IMR-90 (cell line): Measurements from ENCODE around the gene ACSS1. TPM values are rescaled to one million over a fixed set of nuclear protein-coding genes. Genes with fewer than 3 reads are reported as not detected.

Experiments used
- ATAC-seq: fragments of 200-7000 bp; cut with Tn5 transposase; 2 replicates; pipeline ENCODE4 v1.9.1; 2020; ENCODE audit warnings: low read depth, mild to moderate bottlenecking, moderate library complexity
- BruUV-seq: library from RNA; stranded (reverse); fragments of 400-500 nt; replicated peaks from 2 replicates; lab custom pipeline; 2021; lab: Mats Ljungman, UMichigan
- CTCF ChIA-PET: fragments of 300-600 bp; formaldehyde crosslinking; extraction: SDS; loops from one replicate; lab custom pipeline; 2021; ENCODE audit warnings: antibody characterized with exemption; lab: Yijun Ruan, JAX
- POLR2A ChIA-PET: fragments of 300-600 bp; sonication (Branson Sonifier 250); formaldehyde crosslinking; loops from one replicate; lab custom pipeline; 2022; ENCODE audit warnings: antibody characterized with exemption; ENCODE audit not compliant: unreplicated experiment; lab: Charles Lee
- DNase-seq: peaks from one replicate; pipeline ENCODE4 v3.0.0; 2013
- H2AFZ ChIP-seq: replicated peaks from 2 replicates; pipeline ENCODE3; 2013; ENCODE audit warnings: low read length, mild to moderate bottlenecking; ENCODE audit not compliant: poor library complexity
- H2AK5ac ChIP-seq: 2 replicates; pipeline ENCODE4 v1.6.1; 2013; ENCODE audit warnings: low read depth, low read length, inconsistent platforms
- H2AK9ac ChIP-seq: replicated peaks from 2 replicates; pipeline ENCODE3; 2013; ENCODE audit warnings: mild to moderate bottlenecking, low read depth, low read length, moderate library complexity; ENCODE audit not compliant: poor library complexity
- H2BK120ac ChIP-seq: 2 replicates; pipeline ENCODE4 v1.6.1; 2013; ENCODE audit warnings: low read depth, low read length, inconsistent platforms
- H2BK15ac ChIP-seq: 3 replicates; pipeline ENCODE4 v1.6.1; 2013; ENCODE audit warnings: low read depth, low read length, inconsistent platforms
- H2BK20ac ChIP-seq: 2 replicates; pipeline ENCODE4 v1.6.1; 2013; ENCODE audit warnings: low read depth, mild to moderate bottlenecking, inconsistent platforms, low read length, moderate library complexity
- H2BK5ac ChIP-seq: 2 replicates; pipeline ENCODE4 v1.6.1; 2013; ENCODE audit warnings: mild to moderate bottlenecking, low read depth, low read length, inconsistent platforms; ENCODE audit not compliant: poor library complexity, severe bottlenecking
- H3K14ac ChIP-seq: replicated peaks from 2 replicates; pipeline ENCODE4 v1.6.1; 2013; ENCODE audit warnings: low read depth, low read length, inconsistent platforms
- H3K18ac ChIP-seq: 2 replicates; pipeline ENCODE4 v1.6.1; 2013; ENCODE audit warnings: low read depth, low read length, control low read depth
- H3K23ac ChIP-seq: 2 replicates; pipeline ENCODE4 v1.6.1; 2013; ENCODE audit warnings: low read depth, low read length, inconsistent platforms
- H3K27ac ChIP-seq: 2 replicates; pipeline ENCODE4 v1.5.1; 2013; ENCODE audit warnings: mild to moderate bottlenecking, control low read depth, low read length; ENCODE audit not compliant: insufficient read depth
- H3K27me3 ChIP-seq: 2 replicates; pipeline ENCODE4 v1.6.1; 2013; ENCODE audit warnings: low read length; ENCODE audit not compliant: control insufficient read depth, insufficient read depth
- H3K36me3 ChIP-seq: 2 replicates; pipeline ENCODE4 v1.6.1; 2013; ENCODE audit warnings: low read length, mixed read lengths; ENCODE audit not compliant: control insufficient read depth, insufficient read depth
- H3K4ac ChIP-seq: 2 replicates; pipeline ENCODE4 v1.6.1; 2013; ENCODE audit warnings: low read depth, low read length, inconsistent platforms
- H3K4me1 ChIP-seq: 2 replicates; pipeline ENCODE4 v1.6.1; 2013; ENCODE audit warnings: low read length, mixed read lengths; ENCODE audit not compliant: control insufficient read depth, insufficient read depth
- H3K4me2 ChIP-seq: 2 replicates; pipeline ENCODE4 v1.6.1; 2013; ENCODE audit warnings: low read depth, mild to moderate bottlenecking, control low read depth, low read length, moderate library complexity
- H3K4me3 ChIP-seq: 2 replicates; pipeline ENCODE4 v1.5.1; 2013; ENCODE audit warnings: low read depth, mild to moderate bottlenecking, control low read depth, low read length, moderate library complexity; ENCODE audit not compliant: insufficient read depth
- H3K56ac ChIP-seq: 2 replicates; pipeline ENCODE4 v1.6.1; 2013; ENCODE audit warnings: low read length, inconsistent platforms; ENCODE audit not compliant: insufficient read depth; ENCODE audit errors: extremely low read depth
- H3K79me1 ChIP-seq, 2 experiments: 2 replicates each; pipeline ENCODE4 v1.6.1; 2013; ENCODE audit warnings: low read length in 2 of 2, inconsistent platforms in 1 of 2, low read depth in 1 of 2
- H3K9ac ChIP-seq: 2 replicates; pipeline ENCODE4 v1.6.1; 2013; ENCODE audit warnings: low read depth, low read length, control low read depth
- H3K9me1 ChIP-seq: 2 replicates; pipeline ENCODE4 v1.6.1; 2013; ENCODE audit warnings: low read length, inconsistent platforms; ENCODE audit not compliant: insufficient read depth
- H3K9me3 ChIP-seq: 2 replicates; pipeline ENCODE4 v1.6.1; 2013; ENCODE audit warnings: low read length; ENCODE audit not compliant: control insufficient read depth, insufficient read depth
- H4K20me1 ChIP-seq: 2 replicates; pipeline ENCODE4 v1.6.1; 2013; ENCODE audit warnings: low read length, inconsistent platforms; ENCODE audit not compliant: insufficient read depth
- H4K5ac ChIP-seq: 2 replicates; pipeline ENCODE4 v1.6.1; 2013; ENCODE audit warnings: mild to moderate bottlenecking, low read depth, low read length, control low read depth
- H4K8ac ChIP-seq, 2 experiments: 2 replicates each; pipeline ENCODE4 v1.6.1; 2013; ENCODE audit warnings: low read depth in 2 of 2, low read length in 2 of 2, control low read depth in 1 of 2, inconsistent platforms in 1 of 2
- H4K91ac ChIP-seq: 2 replicates; pipeline ENCODE4 v1.6.1; 2013; ENCODE audit warnings: low read depth, low read length, inconsistent platforms; ENCODE audit not compliant: insufficient read depth
- BHLHE40 ChIP-seq: fragments of 150-350 bp; IDR thresholded peaks from 2 replicates; pipeline ENCODE4 v1.6.1; 2016; ENCODE audit warnings: mild to moderate bottlenecking, low read depth, low read length
- FOS ChIP-seq: fragments of 150-350 bp; IDR thresholded peaks from 2 replicates; pipeline ENCODE4 v1.6.1; 2016; ENCODE audit warnings: low read depth, low read length
- MAFK ChIP-seq: IDR thresholded peaks from 2 replicates; pipeline ENCODE4 v1.6.1; 2012; ENCODE audit warnings: low read depth, low read length, improper control_type of control experiment
- MAZ ChIP-seq: IDR thresholded peaks from 2 replicates; pipeline ENCODE4 v1.6.1; 2012; ENCODE audit warnings: low read depth, mild to moderate bottlenecking, low read length, improper control_type of control experiment, moderate library complexity, borderline replicate concordance
- POLR2A ChIP-seq: IDR thresholded peaks from 2 replicates; pipeline ENCODE4 v1.6.1; 2012; ENCODE audit warnings: mild to moderate bottlenecking, low read depth, low read length
- RAD21 ChIP-seq: IDR thresholded peaks from 2 replicates; pipeline ENCODE4 v1.6.1; 2012; ENCODE audit warnings: low read length, improper control_type of control experiment
- WGBS, 2 experiments: methylation state at CpG; one replicate each; pipeline versions ENCODE4 v1.1.5 to v1.1.7; 2013; ENCODE audit warnings: missing lambda C conversion rate in 2 of 2; ENCODE audit not compliant: insufficient read length in 1 of 2; ENCODE audit errors: extremely low coverage in 2 of 2; 5-methylcytosine and 5-hydroxymethylcytosine counted together
- dilution Hi-C: fragments of 300-500 bp; cut with HindIII; formaldehyde crosslinking; loops from one replicate; pipeline ENCODE4 v1.14.3; 2018; ENCODE audit warnings: low sequenced_read_pairs; ENCODE audit not compliant: unreplicated experiment
- in situ Hi-C: fragments of 300-500 bp; cut with MboI; formaldehyde crosslinking; loops from 3 replicates; pipeline ENCODE4 v1.14.3; 2019; ENCODE audit warnings: low sequenced_read_pairs, inconsistent platforms, mixed read lengths
- intact Hi-C: fragments of 100-400 bp; cut with micrococcal nuclease; formaldehyde crosslinking; loops from 2 replicates; pipeline ENCODE4 v1.10.0; 2022
- polyA plus RNA-seq, 3 experiments: library from polyadenylated mRNA; depleted of rRNA; stranded (reverse); fragments of >200 nt; gene quantifications; 2 replicates each; pipeline ENCODE4 v1.2.3, GENCODE V29; 2012; ENCODE audit warnings: low replicate concordance in 1 of 3
- total RNA-seq: library from RNA; depleted of rRNA; stranded (reverse); fragments of >200 nt; gene quantifications from 2 replicates; pipeline ENCODE4 v1.2.3, GENCODE V29; 2012
- TF ChIP-seq, protein P1 (sequence below): fragments of 150-350 bp; IDR thresholded peaks from 2 replicates; pipeline ENCODE4 v1.6.1; 2017; ENCODE audit warnings: mild to moderate bottlenecking, antibody characterized with exemption, low read length, low read depth
- TF ChIP-seq, protein P2 (sequence below): fragments of 150-350 bp; IDR thresholded peaks from 2 replicates; pipeline ENCODE4 v1.6.1; 2016; ENCODE audit warnings: low read depth, mild to moderate bottlenecking, low read length, moderate library complexity, borderline replicate concordance

ACSS1 gene
- total and polyA plus RNA-seq, 2 of the 4 experiments (the other 2 are of a cell fraction) = 0.72 to 1.2 TPM

GRCh38 chr20:25039697-25040437 lies 18.1 kb downstream of the ACSS1 start:
- POLR2A ChIA-PET = no interaction called here

More at GRCh38 chr20:25039697-25040437, 18.1 kb downstream of the ACSS1 start:
- no peaks in the 10 kb centered on the region for H3K79me1 ChIP-seq
- no peak overlapping the region for H2BK120ac ChIP-seq
- no peak overlapping the region for H3K4ac ChIP-seq
- peak overlapping the region; percentile 1; the same call in 1 of the 2 replicates for H3K4me2 ChIP-seq
- no peak overlapping the region for H3K23ac ChIP-seq
- no peak overlapping the region for H3K56ac ChIP-seq
- TF ChIP-seq BHLHE40 (no peak), MAFK (no peak), RAD21 (no peak), MAZ (no peak), POLR2A (no peak), FOS (no peak)
- TF ChIP-seq, protein P1, sequence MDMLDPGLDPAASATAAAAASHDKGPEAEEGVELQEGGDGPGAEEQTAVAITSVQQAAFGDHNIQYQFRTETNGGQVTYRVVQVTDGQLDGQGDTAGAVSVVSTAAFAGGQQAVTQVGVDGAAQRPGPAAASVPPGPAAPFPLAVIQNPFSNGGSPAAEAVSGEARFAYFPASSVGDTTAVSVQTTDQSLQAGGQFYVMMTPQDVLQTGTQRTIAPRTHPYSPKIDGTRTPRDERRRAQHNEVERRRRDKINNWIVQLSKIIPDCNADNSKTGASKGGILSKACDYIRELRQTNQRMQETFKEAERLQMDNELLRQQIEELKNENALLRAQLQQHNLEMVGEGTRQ = no peak
- TF ChIP-seq, protein P2, sequence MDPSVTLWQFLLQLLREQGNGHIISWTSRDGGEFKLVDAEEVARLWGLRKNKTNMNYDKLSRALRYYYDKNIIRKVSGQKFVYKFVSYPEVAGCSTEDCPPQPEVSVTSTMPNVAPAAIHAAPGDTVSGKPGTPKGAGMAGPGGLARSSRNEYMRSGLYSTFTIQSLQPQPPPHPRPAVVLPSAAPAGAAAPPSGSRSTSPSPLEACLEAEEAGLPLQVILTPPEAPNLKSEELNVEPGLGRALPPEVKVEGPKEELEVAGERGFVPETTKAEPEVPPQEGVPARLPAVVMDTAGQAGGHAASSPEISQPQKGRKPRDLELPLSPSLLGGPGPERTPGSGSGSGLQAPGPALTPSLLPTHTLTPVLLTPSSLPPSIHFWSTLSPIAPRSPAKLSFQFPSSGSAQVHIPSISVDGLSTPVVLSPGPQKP = no peak
- no peak overlapping the region for H2BK5ac ChIP-seq
- BruUV-seq = no TSS peak
- in situ Hi-C loops = no loop called here
- H4K91ac ChIP-seq = no peak overlapping the region
- no peak overlapping the region for H3K4me3 ChIP-seq
- H4K20me1 ChIP-seq = no peaks in the 10 kb centered on the region; the same call in 1 of the 2 replicates
- H3K14ac ChIP-seq = no peak overlapping the region
- no peak overlapping the region for H4K5ac ChIP-seq
- no peak overlapping the region for H2BK15ac ChIP-seq
- peaks cover 7% of the 10 kb centered on the region; the same call in 1 of the 2 replicates for H3K4me1 ChIP-seq
- DNase-seq (peak; percentile 44), ATAC-seq (peak; percentile 73)
- no peaks in the 10 kb centered on the region for H3K9me3 ChIP-seq
- H3K18ac ChIP-seq = no peak overlapping the region; the same call in 1 of the 2 replicates
- H3K27me3 ChIP-seq = peaks cover 8% of the 10 kb centered on the region
- H3K36me3 ChIP-seq = no peaks in the 10 kb centered on the region
- CTCF ChIA-PET = interaction anchor here (1.0 kb wide), 1 partner anchor 20 kb away, joined by 3 read pairs; no protein-coding TSS in a partner anchor
- WGBS, 2 experiments = 0% methylated on average over 2 of the region's 9 CpGs; no CpG with 5 or more reads in 1 of the 2 experiments
- H2AFZ ChIP-seq = peak overlapping the region; percentile 14
- no peak overlapping the region for H4K8ac ChIP-seq
- H3K9me1 ChIP-seq = peaks cover 3% of the 10 kb centered on the region; the same call in 1 of the 2 replicates
- dilution Hi-C loops = no loop called here
- intact Hi-C loops = loop anchor here (2.0 kb wide), 1 partner anchor 39 kb away; no protein-coding TSS in a partner anchor
- no peak overlapping the region for H2BK20ac ChIP-seq
- H3K9ac ChIP-seq = no peak overlapping the region
- peak overlapping the region; percentile 46; the same call in 1 of the 2 replicates for H3K27ac ChIP-seq
- no peak overlapping the region for H2AK5ac ChIP-seq
- peak overlapping the region; percentile 23 for H2AK9ac ChIP-seq
